Measurements from ENCODE around the gene PLEKHA5.
"Not testable (repeated sequence)": the region's sequence is repeated elsewhere in the genome, so short reads cannot be mapped to it uniquely, and the experiment has no call there.

Gene PLEKHA5

GRCh38 chr12:19129486-19130223 is at the start of gene PLEKHA5:
TSS of gene PLEKHA5 (plus strand) at chr12:19129733. CDS start at chr12:19129800, 67 bp downstream.
- DNase-seq: peak; percentile 32

GRCh38 chr12:19080918-19081317 is 48.6 kb upstream of the PLEKHA5 start:
- no peak for DNase-seq

GRCh38 chr12:19082365-19082911 is 47.1 kb upstream of the PLEKHA5 start:
- no peak for DNase-seq

- no peak for DNase-seq
These were observed 45.0 kb upstream of the PLEKHA5 start for GRCh38 chr12:19084547-19084946.

- no peak for DNase-seq
These were observed 44.4 kb upstream of the PLEKHA5 start for GRCh38 chr12:19085090-19085489.

GRCh38 chr12:19088606-19089005 is 40.9 kb upstream of the PLEKHA5 start:
- no peak for DNase-seq

GRCh38 chr12:19092482-19092881 is 37.1 kb upstream of the PLEKHA5 start:
- not testable (repeated sequence) for DNase-seq

- no peak for DNase-seq
These were observed 36.3 kb upstream of the PLEKHA5 start for GRCh38 chr12:19093218-19093617.

GRCh38 chr12:19095331-19095730 is 34.2 kb upstream of the PLEKHA5 start:
- DNase-seq: no peak

GRCh38 chr12:19095756-19096480 is 33.6 kb upstream of the PLEKHA5 start:
- no peak for DNase-seq

GRCh38 chr12:19105463-19105862 is 24.1 kb upstream of the PLEKHA5 start:
- peak; percentile 55 for DNase-seq

GRCh38 chr12:19107750-19108149 is 21.8 kb upstream of the PLEKHA5 start:
- DNase-seq: no peak

GRCh38 chr12:19110221-19110940 is 19.2 kb upstream of the PLEKHA5 start:
- DNase-seq: no peak

- DNase-seq: no peak
These were observed 16.1 kb upstream of the PLEKHA5 start for GRCh38 chr12:19113464-19113863.

- no peak for DNase-seq
These were observed 14.2 kb upstream of the PLEKHA5 start for GRCh38 chr12:19115285-19115684.

- no peak for DNase-seq
These were observed 10.1 kb upstream of the PLEKHA5 start for GRCh38 chr12:19119440-19119839.

GRCh38 chr12:19120795-19121194 is 8.7 kb upstream of the PLEKHA5 start:
- no peak for DNase-seq

- no peak for DNase-seq
These were observed 8.0 kb upstream of the PLEKHA5 start for GRCh38 chr12:19121449-19122018.

GRCh38 chr12:19125325-19125724 is 4.2 kb upstream of the PLEKHA5 start:
- no peak for DNase-seq

- no peak for DNase-seq
These were observed 2.3 kb upstream of the PLEKHA5 start for GRCh38 chr12:19127270-19127669.

- DNase-seq: no peak
These were observed 1.0 kb upstream of the PLEKHA5 start for GRCh38 chr12:19128485-19128884.

GRCh38 chr12:19129122-19129485 is 429 bp upstream of the PLEKHA5 start:
- DNase-seq: no peak

Data from NCI-H2029 treated with DMSO at 0.1 percent for 48 hours (cell line).